Smooth muscle cell (in vitro differentiated cells): ENCODE measurements around the gene UCP3. TPM values are rescaled to one million over a fixed set of nuclear protein-coding genes. Genes with fewer than 3 reads are reported as not detected.

ENCODE experiments used
- DNase-seq: peaks from one replicate; lab custom pipeline; 2025; ENCODE audit not compliant: unreplicated experiment; lab: John Stamatoyannopoulos, UW
- H2AFZ ChIP-seq: fragments of 200-600 bp; sonication (generic); 2 replicates; pipeline ENCODE4 v1.6.0; 2016; ENCODE audit warnings: antibody characterized with exemption, low read depth, mild to moderate bottlenecking
- H3F3A ChIP-seq: fragments of 200-600 bp; sonication (generic); 2 replicates; pipeline ENCODE4 v1.6.0; 2017; ENCODE audit warnings: antibody characterized with exemption, low read depth
- H3K27ac ChIP-seq: fragments of 200-600 bp; sonication (generic); 2 replicates; pipeline ENCODE4 v1.5.1; 2016; ENCODE audit warnings: low read depth, mild to moderate bottlenecking
- H3K27me3 ChIP-seq: fragments of 200-600 bp; sonication (generic); 2 replicates; pipeline ENCODE4 v1.6.1; 2016; ENCODE audit warnings: low read depth, mild to moderate bottlenecking
- H3K36me3 ChIP-seq: fragments of 200-600 bp; sonication (generic); 2 replicates; pipeline ENCODE4 v1.5.1; 2016; ENCODE audit warnings: low read depth
- H3K4me1 ChIP-seq: fragments of 200-600 bp; sonication (generic); 2 replicates; pipeline ENCODE4 v1.5.1; 2016; ENCODE audit warnings: low read depth
- H3K4me2 ChIP-seq: fragments of 200-600 bp; sonication (generic); 2 replicates; pipeline ENCODE4 v1.6.0; 2016; ENCODE audit warnings: mild to moderate bottlenecking
- H3K4me3 ChIP-seq: fragments of 200-600 bp; sonication (generic); 2 replicates; pipeline ENCODE4 v1.5.1; 2016; ENCODE audit warnings: mild to moderate bottlenecking
- H3K79me2 ChIP-seq: fragments of 200-600 bp; sonication (generic); 2 replicates; pipeline ENCODE4 v1.6.0; 2016; ENCODE audit warnings: low read depth, mild to moderate bottlenecking
- H3K9ac ChIP-seq: fragments of 200-600 bp; sonication (generic); 2 replicates; pipeline ENCODE4 v1.6.0; 2016; ENCODE audit warnings: low read depth
- H3K9me3 ChIP-seq: fragments of 200-600 bp; sonication (generic); replicated peaks from 2 replicates; pipeline ENCODE4 v1.5.1; 2016; ENCODE audit warnings: low read depth
- H4K20me1 ChIP-seq: fragments of 200-600 bp; sonication (generic); 2 replicates; pipeline ENCODE4 v1.6.0; 2016; ENCODE audit warnings: low read depth
- CTCF ChIP-seq: fragments of 200-600 bp; sonication (generic); IDR thresholded peaks from 2 replicates; pipeline ENCODE4 v1.5.1; 2017; ENCODE audit warnings: borderline replicate concordance, mild to moderate bottlenecking, antibody characterized with exemption; ENCODE audit not compliant: insufficient read depth, poor library complexity, severe bottlenecking
- WGBS: methylation state at CpG from one replicate; pipeline ENCODE4 v1.1.7; 2016; ENCODE audit warnings: low lambda C conversion rate; 5-methylcytosine and 5-hydroxymethylcytosine counted together
- polyA plus RNA-seq: library from polyadenylated mRNA; unstranded; fragments of >200 nt; fragmentation: Nextera tagmentation; extraction: Ambion mirVana; gene quantifications from 2 replicates; pipeline ENCODE4 v1.2.1, GENCODE V29; 2016
- total RNA-seq: library from RNA; depleted of rRNA; stranded (reverse); fragments of >200 nt; gene quantifications from 2 replicates; pipeline ENCODE4 v1.2.3, GENCODE V29; 2014

The UCP3 gene
- total and polyA plus RNA-seq, 2 experiments from 2014 or later = 0.85 to 0.88 TPM

- H3K4me3 ChIP-seq = no peak within 1 kb of the TSS
- 80% methylated on average over 12 of the region's 12 CpGs for WGBS
- H3F3A ChIP-seq = no peaks in the 10 kb centered on the region
- H3K4me2 ChIP-seq = no peak within 1 kb of the TSS
- H3K9me3 ChIP-seq = no peaks in the 10 kb centered on the region
- no peak within 1 kb of the TSS for H3K27ac ChIP-seq
- no peak for TF ChIP-seq CTCF
- H3K36me3 ChIP-seq = no peaks in the 10 kb centered on the region
- no peak within 1 kb of the TSS for H3K9ac ChIP-seq
- H3K27me3 ChIP-seq = no peaks in the 10 kb centered on the region
- no peak within 1 kb of the TSS for H2AFZ ChIP-seq
- H3K79me2 ChIP-seq = no peaks in the 10 kb centered on the region
- no peak for DNase-seq
- H4K20me1 ChIP-seq = no peaks in the 10 kb centered on the region
- H3K4me1 ChIP-seq = no peaks in the 10 kb centered on the region
Observed at GRCh38 chr11:73950869-73951710, 57.8 kb downstream of the UCP3 start, which contains the start of gene DNAJB13. TSS of gene DNAJB13 (plus strand) at chr11:73951026. CDS start at chr11:73951070, 44 bp downstream.

Other genes with a start within 250 kb of the UCP3 start
- 145 and 148 TPM in 2 replicates for gene RAB6A, start 248.0 kb downstream of the UCP3 start, total RNA-seq
- gene RAB6A, start 248.0 kb downstream of the UCP3 start, polyA plus RNA-seq = 102 and 110 TPM in 2 replicates
- 26.4 and 29.7 TPM in 2 replicates for gene MRPL48, start 221.2 kb downstream of the UCP3 start, total RNA-seq
- gene MRPL48, start 221.2 kb downstream of the UCP3 start, polyA plus RNA-seq = 65.3 and 74.6 TPM in 2 replicates
- 52.4 and 54.0 TPM in 2 replicates for gene COA4, start 132.2 kb downstream of the UCP3 start, total RNA-seq
- 44.1 and 50.6 TPM in 2 replicates for gene COA4, start 132.2 kb downstream of the UCP3 start, polyA plus RNA-seq
- 10.8 and 11.9 TPM in 2 replicates for gene PAAF1, start 132.1 kb downstream of the UCP3 start, total RNA-seq
- gene PAAF1, start 132.1 kb downstream of the UCP3 start, polyA plus RNA-seq = 27.6 and 34.9 TPM in 2 replicates
- gene DNAJB13, start 58.1 kb downstream of the UCP3 start, total RNA-seq = not detected in 2 replicates
- gene DNAJB13, start 58.1 kb downstream of the UCP3 start, polyA plus RNA-seq = not detected in 2 replicates
- gene UCP2, start 26.2 kb downstream of the UCP3 start, total RNA-seq = 0.67 and 4.8 TPM in 2 replicates
- 8.2 and 12.7 TPM in 2 replicates for gene UCP2, start 26.2 kb downstream of the UCP3 start, polyA plus RNA-seq
- gene C2CD3, start 161.9 kb upstream of the UCP3 start, total RNA-seq = 13.3 and 24.1 TPM in 2 replicates
- 4.9 and 10.6 TPM in 2 replicates for gene C2CD3, start 161.9 kb upstream of the UCP3 start, polyA plus RNA-seq
- gene PPME1, start 162.2 kb upstream of the UCP3 start, total RNA-seq = 44.9 and 67.1 TPM in 2 replicates
- 68.9 and 69.1 TPM in 2 replicates for gene PPME1, start 162.2 kb upstream of the UCP3 start, polyA plus RNA-seq